ENCODE results near the gene NSMCE1.

Gene NSMCE1

GRCh38 chr16:27191352-27191924 lies 77.1 kb downstream of the NSMCE1 start:
- no peak for DNase-seq

GRCh38 chr16:27190316-27190871 lies 78.2 kb downstream of the NSMCE1 start:
- no peak for DNase-seq

- DNase-seq, result no peak
These were observed 79.1 kb downstream of the NSMCE1 start for GRCh38 chr16:27189335-27189972.

- no peak for DNase-seq
These were observed 79.9 kb downstream of the NSMCE1 start for GRCh38 chr16:27188633-27189032.

- DNase-seq, result no peak
These were observed 82.8 kb downstream of the NSMCE1 start for GRCh38 chr16:27185776-27186130.

- no peak for DNase-seq
These were observed 85.6 kb downstream of the NSMCE1 start for GRCh38 chr16:27182906-27183405.

GRCh38 chr16:27181019-27181790 lies 87.4 kb downstream of the NSMCE1 start:
- no peak for DNase-seq

GRCh38 chr16:27179500-27180072 lies 89.0 kb downstream of the NSMCE1 start:
- peak; percentile 85 for DNase-seq

- no peak for DNase-seq
These were observed 91.4 kb downstream of the NSMCE1 start for GRCh38 chr16:27177031-27177774.

- no peak for DNase-seq
These were observed 92.7 kb downstream of the NSMCE1 start for GRCh38 chr16:27175888-27176287.

All from CD4-positive, alpha-beta T cell treated with Interleukin-4 for 4 hours (primary cell).